HG03439 (cell line): ENCODE data around the gene PAQR5.
"Not testable (repeated sequence)": the region's sequence is repeated elsewhere in the genome, so short reads cannot be mapped to it uniquely, and the experiment has no call there.

Source experiments
- ATAC-seq: cut with Tn5 transposase; IDR thresholded peaks from one replicate; pipeline ENCODE4 v1.9.1; 2021; ENCODE audit warnings: mild to moderate bottlenecking, moderate library complexity; ENCODE audit not compliant: unreplicated experiment

PAQR5 gene

DNA sequence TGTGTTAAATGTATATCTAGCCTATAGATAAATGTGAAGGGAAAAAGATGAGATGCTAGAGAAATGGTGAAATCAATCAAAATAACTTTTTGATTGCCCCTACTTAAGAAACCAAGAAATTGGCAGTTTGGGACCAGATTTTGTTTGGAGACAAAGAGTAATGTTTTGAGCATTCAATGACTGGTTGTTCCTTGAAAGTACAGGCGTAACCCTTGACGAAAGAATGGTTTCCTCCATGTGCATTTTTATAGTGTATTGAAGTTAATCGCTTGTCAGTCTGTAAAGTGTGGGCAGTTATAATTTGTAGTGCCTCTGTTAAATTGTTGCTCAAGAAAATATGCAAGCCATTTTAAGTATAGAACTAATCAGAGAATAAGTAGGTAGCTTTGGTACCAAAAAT, 116.7 kb downstream of the PAQR5 start:
- no peak for ATAC-seq

DNA sequence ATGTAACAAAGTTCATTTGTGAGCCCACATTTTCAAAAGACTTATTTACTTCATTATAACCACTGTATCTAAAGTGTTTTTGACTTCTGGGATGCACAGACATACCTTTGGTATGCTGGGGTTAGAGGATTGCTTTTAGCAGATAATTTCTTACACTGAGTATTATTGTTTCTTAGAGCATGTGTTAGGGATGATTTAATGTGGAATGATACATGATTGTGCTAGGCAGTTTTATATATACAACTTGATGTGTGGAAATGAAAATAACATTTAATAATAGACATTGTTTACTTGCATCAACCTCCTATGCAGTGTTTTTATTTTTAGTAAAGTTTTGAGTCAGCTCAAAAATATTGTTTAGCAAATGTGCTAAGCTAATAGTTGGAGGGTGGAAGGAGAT, 118.9 kb downstream of the PAQR5 start:
- no peak for ATAC-seq

DNA sequence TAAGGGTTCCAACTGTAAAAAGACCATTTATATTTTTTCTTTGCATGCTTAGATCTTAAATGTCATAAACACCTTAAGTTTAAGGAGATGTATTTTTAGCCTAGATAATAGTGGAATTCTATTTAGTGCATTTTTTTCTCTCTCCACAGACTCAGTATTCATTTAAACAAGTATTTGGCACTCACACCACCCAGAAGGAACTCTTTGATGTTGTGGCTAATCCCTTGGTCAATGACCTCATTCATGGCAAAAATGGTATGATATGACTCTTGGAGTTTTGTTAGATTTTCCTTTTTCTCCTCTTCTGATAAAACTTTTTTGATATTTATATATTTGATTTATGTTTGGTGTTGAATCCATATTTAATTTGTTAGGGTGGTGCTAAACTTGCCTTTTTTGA, 122.8 kb downstream of the PAQR5 start:
- ATAC-seq = no peak

DNA sequence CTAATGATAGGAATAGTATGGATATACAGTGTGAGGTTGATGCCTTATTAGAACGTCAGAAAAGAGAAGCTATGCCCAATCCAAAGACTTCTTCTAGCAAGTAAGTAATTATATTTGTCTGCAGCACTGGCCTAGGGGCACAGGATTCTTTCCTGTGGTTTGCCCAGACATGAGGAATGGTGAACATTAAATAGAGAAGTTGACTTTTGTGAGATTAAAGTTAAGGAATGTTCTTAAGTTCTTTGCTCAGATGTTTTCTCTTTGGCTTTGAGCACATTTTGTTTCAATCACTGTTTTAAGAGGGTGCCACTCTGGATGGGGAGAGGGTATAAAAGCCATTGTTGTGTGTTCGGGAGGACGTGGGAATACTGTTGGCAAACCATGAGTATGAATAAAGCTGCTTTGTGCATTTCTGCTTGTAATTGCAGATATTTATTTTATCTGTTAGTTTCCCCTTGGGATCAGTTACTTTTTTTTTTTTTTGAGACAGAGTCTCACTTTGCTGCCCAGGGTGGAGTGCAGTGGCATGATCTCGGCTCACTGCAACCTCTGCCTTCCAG, 123.7 kb downstream of the PAQR5 start:
- ATAC-seq = no peak

DNA sequence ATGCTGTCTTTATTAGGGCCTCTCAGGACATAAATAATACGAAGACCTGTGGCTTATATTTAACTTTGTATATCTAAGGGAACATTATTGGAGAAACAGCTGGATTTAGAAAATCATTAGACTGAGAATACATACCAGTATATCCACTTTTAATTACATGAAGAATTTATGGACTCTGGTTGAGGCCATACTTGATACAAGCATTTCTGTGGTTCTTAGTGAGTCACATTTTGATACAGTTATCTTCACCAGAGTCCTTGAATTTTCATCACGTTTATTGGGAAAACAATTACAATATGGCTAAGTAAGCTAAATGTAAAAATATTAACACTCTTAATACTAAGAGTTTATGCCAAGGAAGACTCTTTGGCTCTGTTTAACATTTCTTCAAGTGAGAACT, 125.3 kb downstream of the PAQR5 start:
- ATAC-seq = no peak

DNA sequence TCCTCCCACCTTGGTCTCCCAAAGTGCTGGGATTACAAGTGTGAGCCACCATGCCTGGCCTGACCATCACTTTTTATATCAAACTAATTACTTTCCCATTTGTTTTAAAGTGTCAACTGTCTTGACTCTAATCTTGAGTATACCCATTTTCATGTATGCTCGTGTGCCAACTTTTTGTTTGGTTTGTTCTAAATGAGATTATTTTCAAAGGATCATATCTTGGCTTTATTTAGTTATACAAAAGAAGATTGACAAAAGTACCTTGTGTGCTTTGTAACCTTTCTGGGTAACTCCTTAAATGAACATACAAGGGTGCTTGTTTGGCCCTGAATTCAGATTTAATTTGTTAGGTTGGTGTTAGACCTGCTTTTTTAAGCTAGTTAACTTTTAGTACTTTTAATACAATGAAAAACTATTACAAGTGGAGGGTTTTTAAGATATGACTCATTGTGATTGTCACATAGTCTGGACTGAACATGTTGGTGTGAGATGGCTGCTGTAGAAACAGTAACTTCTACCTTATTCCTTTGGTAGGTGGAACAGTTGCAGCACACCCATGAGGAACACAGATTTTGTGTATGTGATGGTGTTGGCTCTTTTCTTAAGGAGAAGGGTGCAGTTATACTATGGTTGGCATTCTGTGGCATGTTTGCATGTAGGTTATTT, 126.2 kb downstream of the PAQR5 start:
- ATAC-seq = no peak

DNA sequence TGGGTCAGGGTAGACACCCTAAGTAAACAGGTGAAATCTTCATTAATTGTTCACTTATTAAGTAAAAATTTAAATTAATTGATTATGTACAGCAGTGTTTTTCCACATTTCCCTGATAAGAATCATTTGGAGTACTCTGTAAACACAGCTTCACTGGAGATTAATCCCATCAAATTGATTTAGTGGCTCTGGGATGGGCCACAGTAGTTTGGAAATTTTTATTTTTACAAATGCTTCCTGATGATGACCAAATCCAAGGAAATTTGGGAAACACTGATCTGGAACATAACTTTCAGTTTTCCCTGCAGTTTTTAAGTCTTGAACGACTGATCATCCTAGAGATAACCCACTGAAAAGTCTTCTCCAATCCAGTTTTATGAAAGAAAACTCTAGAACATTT, 135.1 kb downstream of the PAQR5 start:
- no peak for ATAC-seq

DNA sequence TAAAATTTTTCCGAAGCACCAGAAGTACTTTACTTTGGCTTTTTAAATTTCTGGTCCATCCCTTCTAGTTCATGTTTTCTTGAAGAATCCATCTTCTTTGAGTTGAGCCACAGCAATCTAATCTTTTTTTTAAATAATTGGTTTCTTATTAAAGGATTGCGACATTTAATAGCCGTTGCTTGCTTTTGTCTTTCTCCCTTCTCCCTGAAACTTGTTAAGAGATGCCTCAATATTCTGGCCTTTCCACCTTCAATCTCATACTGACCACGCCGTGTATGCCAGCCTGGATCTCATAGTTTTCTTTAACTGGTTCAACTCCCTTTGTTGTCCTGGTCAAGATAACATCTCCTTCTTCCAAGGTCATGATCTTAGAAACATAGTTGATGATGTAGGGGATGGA, 135.5 kb downstream of the PAQR5 start:
- no peak for ATAC-seq

DNA sequence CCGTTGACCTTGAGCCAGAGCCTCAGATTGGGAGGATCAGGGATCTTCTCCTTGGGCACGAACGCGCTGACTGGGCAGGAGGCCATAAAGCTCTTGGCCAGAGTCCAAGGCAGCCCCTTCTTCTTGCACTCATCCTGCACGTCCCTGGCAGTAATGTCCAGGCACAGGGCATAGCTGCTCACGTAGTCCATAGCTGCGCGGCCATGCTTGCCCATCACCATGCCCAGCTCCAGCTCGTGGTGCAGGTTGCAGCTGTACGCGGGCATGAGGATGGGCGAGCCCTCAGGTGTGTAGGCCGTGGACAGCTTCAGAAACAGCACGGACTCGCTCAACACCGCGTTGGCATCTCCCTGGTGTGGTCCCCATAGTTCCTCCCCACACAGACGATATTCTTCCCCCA, 136.0 kb downstream of the PAQR5 start:
- no peak for ATAC-seq

DNA sequence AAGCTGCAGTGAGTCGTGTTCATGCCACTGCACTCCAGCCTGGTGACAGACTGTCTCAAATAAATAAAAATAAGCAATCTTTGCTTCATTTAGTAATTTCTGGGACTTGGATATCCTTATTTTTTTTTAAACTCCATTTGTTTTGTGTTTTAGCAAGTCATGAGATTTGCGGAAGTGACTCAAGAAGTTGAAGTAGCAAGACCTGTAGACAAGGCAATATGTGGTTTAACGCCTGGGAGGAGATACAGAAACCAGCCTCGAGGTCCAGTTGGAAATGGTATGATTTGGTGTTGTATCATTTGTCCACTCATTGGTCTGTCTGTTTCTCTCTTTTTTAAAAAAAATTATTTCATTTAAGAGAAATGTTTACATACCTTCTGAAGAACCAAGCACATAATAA, 137.3 kb downstream of the PAQR5 start:
- ATAC-seq = no peak

DNA sequence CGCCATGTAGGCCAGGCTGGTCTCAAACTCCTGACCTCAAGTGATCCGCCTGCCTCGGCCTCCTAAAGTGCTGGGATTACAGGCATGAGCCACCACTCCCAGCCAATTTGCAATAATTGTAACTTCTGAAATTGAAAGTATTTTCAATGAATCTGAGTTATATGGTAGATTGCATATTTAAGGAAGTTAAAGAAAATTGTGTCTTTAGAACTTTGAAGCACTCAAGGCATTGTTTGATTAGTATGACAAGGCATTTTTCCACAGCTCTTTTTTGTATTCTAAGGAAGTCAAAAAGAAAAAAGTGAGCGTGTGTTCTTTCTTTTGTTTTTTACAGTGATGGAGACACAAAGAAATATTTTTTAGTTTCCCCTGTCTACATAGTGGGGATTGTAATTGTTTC, 138.2 kb downstream of the PAQR5 start:
- ATAC-seq = no peak

DNA sequence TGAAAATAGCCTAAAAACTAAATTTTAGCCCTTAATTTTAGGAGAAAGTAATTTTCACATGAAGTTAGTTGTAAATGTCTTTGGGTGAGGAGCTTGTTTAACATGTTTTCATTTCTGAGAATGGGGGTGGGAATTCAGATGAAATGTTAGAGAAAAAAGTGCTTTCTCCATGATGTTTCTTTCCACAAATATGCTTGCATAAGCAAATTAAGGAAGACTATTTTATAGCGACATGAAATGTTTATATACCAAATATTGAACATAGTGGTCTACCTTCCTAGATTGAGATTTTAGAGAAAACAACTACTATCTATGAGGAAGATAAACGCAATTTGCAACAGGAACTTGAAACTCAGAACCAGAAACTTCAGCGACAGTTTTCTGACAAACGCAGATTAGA, 140.9 kb downstream of the PAQR5 start:
- no peak for ATAC-seq

DNA sequence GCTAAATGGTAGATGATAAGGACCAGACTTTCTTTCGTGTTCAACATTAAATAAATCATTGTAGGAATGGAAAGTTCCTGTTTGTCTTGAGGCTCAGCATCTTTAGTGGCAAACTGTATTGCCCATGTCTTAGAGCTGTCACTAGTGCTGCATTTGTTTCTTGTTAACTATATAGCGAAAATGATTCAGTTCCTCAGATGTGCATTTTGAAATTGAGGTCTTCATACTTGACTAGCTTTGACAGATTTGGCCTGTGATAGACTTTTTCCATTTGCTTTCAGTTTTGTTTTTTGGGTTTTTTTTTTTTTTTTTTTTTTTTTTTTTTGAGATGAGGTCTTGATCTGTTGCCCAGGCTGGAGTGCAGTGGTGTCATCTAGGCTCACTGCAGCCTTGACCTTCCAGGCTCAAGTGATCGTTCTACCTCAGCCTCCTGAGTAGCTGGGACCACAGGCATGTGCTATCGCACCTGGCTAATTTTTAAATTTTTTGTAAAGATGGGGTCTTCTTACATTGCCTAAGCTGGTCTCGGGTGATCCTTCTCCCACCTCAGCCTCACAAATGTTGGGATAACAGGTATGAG, 144.4 kb downstream of the PAQR5 start:
- no peak for ATAC-seq

DNA sequence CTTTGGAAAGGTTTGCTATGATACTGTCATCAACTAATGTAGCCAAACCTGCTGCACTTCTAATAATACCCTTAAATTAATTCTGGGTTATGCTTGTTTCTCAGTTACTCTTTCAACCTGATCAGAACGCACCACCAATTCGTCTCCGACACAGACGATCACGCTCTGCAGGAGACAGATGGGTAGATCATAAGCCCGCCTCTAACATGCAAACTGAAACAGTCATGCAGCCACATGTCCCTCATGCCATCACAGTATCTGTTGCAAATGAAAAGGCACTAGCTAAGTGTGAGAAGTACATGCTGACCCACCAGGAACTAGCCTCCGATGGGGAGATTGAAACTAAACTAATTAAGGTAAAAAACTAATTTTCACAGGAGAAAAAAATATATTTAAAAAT, 146.0 kb downstream of the PAQR5 start:
- ATAC-seq = no peak

DNA sequence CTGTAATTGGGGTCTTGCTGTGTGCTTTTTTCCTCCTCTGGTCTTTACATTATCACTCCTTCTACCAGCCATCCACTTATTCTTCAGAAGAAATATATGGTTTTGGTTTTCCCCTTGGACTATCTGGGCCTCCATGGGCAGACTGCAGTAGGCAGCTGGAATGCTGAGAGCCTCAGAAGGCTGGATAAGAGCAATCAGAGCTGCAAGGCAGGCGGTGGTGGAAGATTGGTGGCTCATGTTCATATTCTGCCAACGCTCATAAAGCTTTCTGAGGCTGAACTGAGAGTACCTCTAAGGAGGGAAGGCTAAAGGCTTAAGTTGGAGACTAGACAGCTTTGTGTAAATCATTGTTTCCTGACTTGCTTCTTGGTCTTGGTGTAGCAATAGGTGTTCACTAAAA, 148.2 kb downstream of the PAQR5 start:
- ATAC-seq = no peak

DNA sequence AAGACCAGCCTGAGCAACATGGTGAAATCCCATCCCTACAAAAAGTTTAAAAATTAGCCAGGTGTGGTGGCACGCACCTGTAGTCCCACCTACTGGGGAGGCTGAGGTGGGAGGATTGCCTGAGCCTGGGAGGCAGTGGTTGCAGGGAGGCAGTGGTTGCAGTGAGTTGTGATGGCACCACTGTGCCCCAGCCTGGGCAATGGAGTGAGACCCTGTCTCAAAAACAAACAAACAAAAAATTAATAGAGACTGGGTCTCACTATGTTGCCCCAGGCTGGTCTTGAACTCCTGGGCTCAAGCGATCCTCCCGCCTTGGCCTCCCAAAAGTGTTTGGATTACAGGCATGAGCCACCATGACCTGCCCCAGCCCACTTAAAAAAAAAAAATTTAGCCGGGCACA, 151.5 kb downstream of the PAQR5 start:
- ATAC-seq = not testable (repeated sequence)

DNA sequence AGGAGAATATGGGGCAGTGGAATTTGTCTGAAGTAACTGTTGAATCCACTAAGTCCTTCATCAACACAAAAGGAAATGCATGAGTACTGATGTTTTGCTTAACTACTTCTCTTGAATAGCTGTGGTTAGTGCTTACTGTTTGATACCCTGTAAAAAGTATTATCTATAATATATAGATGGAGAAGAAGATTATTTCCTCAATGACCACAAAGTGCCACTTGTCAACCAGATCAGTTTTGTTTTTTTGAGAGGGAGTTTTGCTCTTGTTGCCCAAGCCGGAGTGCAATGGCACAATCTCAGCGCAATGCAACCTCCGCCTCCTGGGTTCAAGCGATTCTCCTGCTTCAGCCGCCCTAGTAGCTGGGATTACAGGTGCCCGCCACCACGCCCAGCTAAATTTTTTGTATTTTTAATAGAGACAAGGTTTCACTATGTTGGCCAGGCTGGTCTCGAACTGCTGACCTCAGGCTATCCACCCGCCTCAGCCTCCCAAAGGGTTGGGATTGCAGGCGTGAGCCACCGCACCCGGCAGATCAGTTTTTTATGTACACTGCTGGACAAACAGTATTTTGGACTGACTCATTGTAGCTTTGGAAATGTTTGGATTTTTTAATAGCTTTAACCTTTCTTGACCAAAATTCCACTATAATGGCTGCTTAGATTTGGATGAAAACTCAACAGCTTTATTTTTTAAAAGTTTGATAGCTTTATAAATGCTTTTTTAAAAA, 152.4 kb downstream of the PAQR5 start:
- no peak for ATAC-seq

DNA sequence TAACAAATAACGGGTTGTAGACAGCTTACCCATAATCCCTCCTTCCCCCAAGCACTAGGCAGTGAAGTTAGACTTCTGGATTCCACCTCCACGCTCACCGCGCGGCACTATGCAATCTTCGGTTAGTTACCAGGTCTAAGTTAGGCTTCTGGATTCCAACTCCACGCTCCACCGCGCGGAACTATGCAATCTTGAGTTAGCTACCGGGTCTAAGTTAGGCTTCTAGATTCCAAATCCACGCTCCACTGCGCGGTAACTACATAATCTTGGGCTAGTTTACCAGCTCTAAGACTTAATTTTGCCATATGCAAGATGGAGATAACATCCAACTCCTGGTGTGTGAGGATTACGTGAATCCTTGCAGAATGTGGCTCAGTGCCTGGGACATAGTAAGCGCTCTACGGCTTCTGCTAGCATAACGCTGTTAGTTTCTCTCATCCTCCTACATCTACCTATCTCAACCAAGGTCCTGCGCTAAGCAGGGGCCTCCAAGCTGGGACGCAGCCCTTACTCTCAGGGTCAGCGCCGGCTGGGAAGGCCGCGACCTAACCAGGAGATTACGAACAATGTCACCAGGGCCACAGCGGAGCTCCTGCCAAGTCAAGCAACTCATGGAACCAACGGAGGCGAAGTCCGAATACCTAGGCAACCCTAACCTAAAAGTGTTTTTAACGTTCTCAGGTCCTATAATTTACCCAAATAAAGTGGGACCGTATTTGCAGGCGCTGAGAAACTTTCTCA, 153.4 kb downstream of the PAQR5 start:
- peak; percentile 48 for ATAC-seq

DNA sequence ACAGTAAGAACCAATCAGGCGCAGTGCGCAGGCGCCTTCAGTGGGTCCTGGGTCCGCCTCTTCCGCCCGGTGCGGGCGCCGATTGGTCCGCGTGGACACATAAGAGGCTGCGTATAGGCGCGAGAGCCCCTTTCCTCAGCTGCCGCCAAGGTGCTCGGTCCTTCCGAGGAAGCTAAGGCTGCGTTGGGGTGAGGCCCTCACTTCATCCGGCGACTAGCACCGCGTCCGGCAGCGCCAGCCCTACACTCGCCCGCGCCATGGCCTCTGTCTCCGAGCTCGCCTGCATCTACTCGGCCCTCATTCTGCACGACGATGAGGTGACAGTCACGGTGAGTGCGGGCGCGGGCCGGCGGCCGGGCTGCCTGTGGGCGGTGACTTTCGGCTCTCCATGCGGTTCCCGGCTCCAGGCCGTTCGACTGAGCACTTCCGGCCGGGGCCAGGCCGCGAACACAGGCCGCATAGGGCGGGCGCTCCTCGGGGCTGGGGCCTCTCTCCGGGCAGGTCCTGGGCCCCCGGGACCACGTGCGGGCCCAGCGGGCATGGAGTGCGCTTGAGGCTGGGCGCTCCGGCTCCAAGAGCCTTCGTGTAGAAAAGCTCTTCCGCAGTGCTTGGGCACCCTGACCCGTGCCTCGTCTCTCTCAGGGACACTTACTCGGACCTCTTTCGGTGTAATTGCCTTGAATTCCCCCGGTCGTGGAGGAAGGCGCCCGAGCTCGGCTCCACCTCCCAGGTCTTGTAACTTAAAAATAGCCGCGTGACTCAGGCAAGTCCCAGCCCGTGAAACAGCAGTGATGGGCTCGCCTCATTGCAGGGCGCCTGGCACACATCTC, 154.2 kb downstream of the PAQR5 start, which contains the start of gene RPLP1:
Gene RPLP1, plus strand, starts transcription at position 127 of the 830 bp plus-strand sequence. Its CDS starts 131 bp downstream, at position 258.
- peak; percentile 78 for ATAC-seq

DNA sequence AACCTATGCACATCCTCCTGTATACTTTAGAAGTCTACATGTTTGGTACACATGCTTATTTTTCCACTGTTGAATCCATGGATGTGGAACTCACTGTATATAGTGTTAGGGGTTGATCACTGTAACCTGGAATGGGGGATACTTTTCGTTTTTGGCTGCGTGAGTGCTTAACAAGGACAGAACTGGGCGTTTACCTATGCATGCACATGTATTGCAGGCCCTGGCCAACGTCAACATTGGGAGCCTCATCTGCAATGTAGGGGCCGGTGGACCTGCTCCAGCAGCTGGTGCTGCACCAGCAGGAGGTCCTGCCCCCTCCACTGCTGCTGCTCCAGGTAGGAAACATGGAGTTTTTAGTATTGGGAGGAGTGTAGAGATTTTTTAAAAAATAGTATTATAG, 156.2 kb downstream of the PAQR5 start:
- ATAC-seq = no peak
